NCI-H345 (cell line): ENCODE measurements around the gene FGF12.

ENCODE experiments used
- DNase-seq: peaks from one replicate; lab custom pipeline; 2025; lab: John Stamatoyannopoulos, UW

The FGF12 gene

GRCh38 chr3:192494174-192494573 lies 233.2 kb downstream of the FGF12 start:
- DNase-seq: peak; percentile 69

GRCh38 chr3:192490720-192491119 lies 236.6 kb downstream of the FGF12 start:
- DNase-seq: no peak

GRCh38 chr3:192489579-192489978 lies 237.8 kb downstream of the FGF12 start:
- DNase-seq: no peak

GRCh38 chr3:192487033-192487432 lies 240.3 kb downstream of the FGF12 start:
- no peak for DNase-seq

GRCh38 chr3:192482809-192483208 lies 244.5 kb downstream of the FGF12 start:
- DNase-seq: no peak

- no peak for DNase-seq
Measured at GRCh38 chr3:192482391-192482790, 244.9 kb downstream of the FGF12 start.

GRCh38 chr3:192481638-192482037 lies 245.7 kb downstream of the FGF12 start:
- DNase-seq: no peak

GRCh38 chr3:192467230-192468140 lies 259.9 kb downstream of the FGF12 start:
- peak; percentile 82 for DNase-seq

- peak; percentile 38 for DNase-seq
Measured at GRCh38 chr3:192449036-192449435, 278.3 kb downstream of the FGF12 start.

GRCh38 chr3:192445770-192446644 lies 281.3 kb downstream of the FGF12 start:
- DNase-seq: peak; percentile 24

- no peak for DNase-seq
Measured at GRCh38 chr3:192444791-192445106, 282.6 kb downstream of the FGF12 start.

GRCh38 chr3:192444096-192444790 lies 283.1 kb downstream of the FGF12 start:
- peak; percentile 70 for DNase-seq

GRCh38 chr3:192435241-192435640 lies 292.1 kb downstream of the FGF12 start:
- no peak for DNase-seq

- no peak for DNase-seq
Measured at GRCh38 chr3:192434186-192434585, 293.2 kb downstream of the FGF12 start.

GRCh38 chr3:192433704-192434103 lies 293.6 kb downstream of the FGF12 start:
- no peak for DNase-seq

- no peak for DNase-seq
Measured at GRCh38 chr3:192422997-192423342, 304.4 kb downstream of the FGF12 start.

GRCh38 chr3:192422321-192422996 lies 304.9 kb downstream of the FGF12 start:
- no peak for DNase-seq

- no peak for DNase-seq
Measured at GRCh38 chr3:192419312-192419711, 308.0 kb downstream of the FGF12 start.

- DNase-seq: no peak
Measured at GRCh38 chr3:192417559-192418055, 309.7 kb downstream of the FGF12 start.

GRCh38 chr3:192417017-192417416 lies 310.3 kb downstream of the FGF12 start:
- DNase-seq: peak; percentile 10

GRCh38 chr3:192413461-192413860 lies 313.9 kb downstream of the FGF12 start:
- DNase-seq: no peak

GRCh38 chr3:192410684-192410960 lies 316.7 kb downstream of the FGF12 start:
- DNase-seq: no peak
